A549 (cell line): ENCODE measurements around the gene DCAF6. TPM values are rescaled to one million over a fixed set of nuclear protein-coding genes. Genes with fewer than 3 reads are reported as not detected.
"Not testable (repeated sequence)": the region's sequence is repeated elsewhere in the genome, so short reads cannot be mapped to it uniquely, and the experiment has no call there.

Source experiments
- ATAC-seq, 2 experiments: fragments of 200-7000 bp in 1 of 2; fragments of >200 bp in 1 of 2; cut with Nextera tagmentation in 1 of 2; cut with Tn5 transposase in 1 of 2; 3 replicates each; pipeline versions ENCODE4 v1.8.0 to v1.9.1; 2018 to 2020; ENCODE audit warnings: mild to moderate bottlenecking in 1 of 2, moderate library complexity in 1 of 2
- CTCF ChIA-PET: fragments of 300-600 bp; sonication (Branson Sonifier 250); formaldehyde crosslinking; extraction: SDS; loops from one replicate; lab custom pipeline; 2021; ENCODE audit warnings: antibody characterized with exemption, inconsistent platforms; lab: Yijun Ruan, JAX
- POLR2A ChIA-PET: fragments of 350-600 bp; formaldehyde crosslinking; extraction: SDS; loops from one replicate; lab custom pipeline; 2021; ENCODE audit warnings: antibody characterized with exemption, inconsistent platforms; lab: Yijun Ruan, JAX
- DNase-seq, 2 experiments: peaks; one replicate each; pipeline versions ENCODE4 v3.0.0 to v3.0.0-alpha.2; 2011 to 2016; ENCODE audit warnings: low read depth in 1 of 2, low spot score in 1 of 2
- FAIRE-seq: peaks from 2 replicates; lab custom pipeline; 2011; peaks lifted over from hg19 to GRCh38; lab: Jason Lieb, UNC
- H3K27ac ChIP-seq, 2 experiments: fragments of >200 bp; sonication (Bioruptor Twin); formaldehyde crosslinking; 3 replicates each; pipeline ENCODE4 v1.5.1; 2016 to 2017
- H3K4me1 ChIP-seq: fragments of >200 bp; sonication (Bioruptor Twin); formaldehyde crosslinking; 3 replicates; pipeline ENCODE4 v1.6.1; 2016
- H3K4me2 ChIP-seq: fragments of >200 bp; sonication (Bioruptor Twin); formaldehyde crosslinking; 3 replicates; pipeline ENCODE4 v1.6.1; 2016
- H3K4me3 ChIP-seq: fragments of >200 bp; sonication (Bioruptor Twin); formaldehyde crosslinking; 3 replicates; pipeline ENCODE4 v1.5.1; 2016
- H3K9me3 ChIP-seq: fragments of >200 bp; sonication (Bioruptor Twin); formaldehyde crosslinking; 3 replicates; pipeline ENCODE4 v1.6.1; 2016
- CBX2 ChIP-seq: fragments of 200-600 bp; sonication (generic); IDR thresholded peaks from 2 replicates; pipeline ENCODE4 v1.6.1; 2016; ENCODE audit warnings: low read depth, mild to moderate bottlenecking, borderline replicate concordance
- CBX8 ChIP-seq: fragments of 200-600 bp; sonication (generic); IDR thresholded peaks from 2 replicates; pipeline ENCODE4 v1.6.1; 2016
- CHD4 ChIP-seq: fragments of 200-600 bp; sonication (generic); IDR thresholded peaks from 2 replicates; pipeline ENCODE4 v1.6.1; 2016; ENCODE audit warnings: antibody characterized with exemption, mild to moderate bottlenecking, borderline replicate concordance
- CTCF ChIP-seq: fragments of >200 bp; sonication (Bioruptor Twin); formaldehyde crosslinking; IDR thresholded peaks from 3 replicates; pipeline ENCODE4 v1.5.1; 2016
- E2F6 ChIP-seq: IDR thresholded peaks from 2 replicates; pipeline ENCODE4 v1.6.1; 2012; ENCODE audit warnings: low read depth, borderline replicate concordance
- EHF ChIP-seq: fragments of 250-450 bp; sonication (Bioruptor Pico); IDR thresholded peaks from 2 replicates; pipeline ENCODE4 v1.5.0; 2020; ENCODE audit warnings: mild to moderate bottlenecking
- EP300 ChIP-seq, 2 experiments: fragments of >200 bp; sonication (Bioruptor Twin); formaldehyde crosslinking; IDR thresholded peaks; 2 replicates in 1 of 2; 3 replicates in 1 of 2; pipeline ENCODE4 v1.6.1; 2016 to 2017
- ESRRA ChIP-seq: fragments of 150-350 bp; IDR thresholded peaks from 2 replicates; pipeline ENCODE4 v1.6.1; 2014; ENCODE audit warnings: mild to moderate bottlenecking, low read length, borderline replicate concordance
- GATA3 ChIP-seq: IDR thresholded peaks from 2 replicates; pipeline ENCODE4 v1.6.1; 2012; ENCODE audit warnings: borderline replicate concordance
- HDAC2 ChIP-seq: fragments of 200-600 bp; sonication (generic); IDR thresholded peaks from 2 replicates; pipeline ENCODE4 v1.6.1; 2016
- HEYL ChIP-seq: fragments of 250-450 bp; sonication (Bioruptor Pico); IDR thresholded peaks from 2 replicates; pipeline ENCODE4 v1.8.0; 2021; ENCODE audit warnings: mild to moderate bottlenecking, moderate library complexity
- JUN ChIP-seq, 2 experiments: fragments of >200 bp; sonication (Bioruptor Twin); formaldehyde crosslinking; IDR thresholded peaks; 2 replicates in 1 of 2; 3 replicates in 1 of 2; pipeline ENCODE4 v1.6.1; 2016 to 2017
- KDM1A ChIP-seq: fragments of 200-600 bp; sonication (generic); IDR thresholded peaks from 2 replicates; pipeline ENCODE4 v1.6.1; 2016; ENCODE audit warnings: low read depth, mild to moderate bottlenecking
- NR3C1 ChIP-seq: fragments of >200 bp; sonication (Bioruptor Twin); formaldehyde crosslinking; IDR thresholded peaks from 3 replicates; pipeline ENCODE4 v1.6.1; 2017
- POLR2A ChIP-seq: IDR thresholded peaks from 2 replicates; pipeline ENCODE4 v1.6.1; 2012; ENCODE audit warnings: mild to moderate bottlenecking, low read length
- RAD21 ChIP-seq, 2 experiments: fragments of >200 bp in 1 of 2; sonication (Bioruptor Twin) in 1 of 2; formaldehyde crosslinking in 1 of 2; IDR thresholded peaks in 1 of 2; conservative IDR thresholded peaks in 1 of 2; 2 replicates in 1 of 2; 3 replicates in 1 of 2; pipeline ENCODE4 v1.6.1; 2012 to 2018; ENCODE audit warnings: inconsistent platforms in 1 of 2
- RARB ChIP-seq: fragments of 250-450 bp; sonication (Bioruptor Pico); IDR thresholded peaks from 2 replicates; pipeline ENCODE4 v1.8.0; 2021; ENCODE audit warnings: mild to moderate bottlenecking, moderate library complexity
- TFCP2L1 ChIP-seq: fragments of 250-450 bp; sonication (Bioruptor Pico); IDR thresholded peaks from 2 replicates; pipeline ENCODE4 v1.5.0; 2021; ENCODE audit warnings: mild to moderate bottlenecking
- TP53 ChIP-seq: fragments of 250-450 bp; sonication (Bioruptor Pico); IDR thresholded peaks from 2 replicates; pipeline ENCODE4 v1.5.0; 2021; ENCODE audit warnings: mild to moderate bottlenecking, moderate library complexity
- ZC3H11A ChIP-seq: fragments of 450-650 bp; IDR thresholded peaks from 2 replicates; pipeline ENCODE4 v1.6.1; 2014; ENCODE audit warnings: antibody characterized with exemption, mild to moderate bottlenecking
- ZFP36 ChIP-seq: fragments of 450-650 bp; IDR thresholded peaks from 2 replicates; pipeline ENCODE4 v1.6.1; 2014; ENCODE audit warnings: borderline replicate concordance; ENCODE audit not compliant: partially characterized antibody
- ZNF302 ChIP-seq: fragments of 250-450 bp; sonication (Bioruptor Pico); IDR thresholded peaks from 2 replicates; pipeline ENCODE4 v1.9.0; 2021; ENCODE audit warnings: inconsistent platforms, mild to moderate bottlenecking, moderate library complexity
- WGBS: methylation state at CpG from one replicate; pipeline ENCODE4 v1.1.6; 2017; ENCODE audit errors: missing lambda C conversion rate; 5-methylcytosine and 5-hydroxymethylcytosine counted together
- polyA plus RNA-seq, 4 experiments: library from polyadenylated mRNA; depleted of rRNA in 3 of 4; stranded (reverse); fragments of >200 nt; fragmentation: RNase III in 1 of 4; extraction: RNeasy Plus Mini Kit Qiagen cat#74134 plus additional on column Dnase treatment in 1 of 4; gene quantifications; 2 replicates in 3 of 4; 3 replicates in 1 of 4; pipeline ENCODE4 v1.2.3, GENCODE V29; 2011 to 2017
- TF ChIP-seq, protein P1 (sequence below): fragments of 250-450 bp; sonication (Bioruptor Pico); IDR thresholded peaks from 2 replicates; pipeline ENCODE4 v1.5.0; 2020; ENCODE audit warnings: low read depth, mild to moderate bottlenecking, moderate library complexity
- TF ChIP-seq, protein P2 (sequence below): fragments of 450-650 bp; IDR thresholded peaks from 2 replicates; pipeline ENCODE4 v1.6.1; 2014; ENCODE audit warnings: antibody characterized with exemption
- TF ChIP-seq, protein P3 (sequence below): fragments of >200 bp; sonication (Bioruptor Twin); formaldehyde crosslinking; IDR thresholded peaks from 2 replicates; pipeline ENCODE4 v1.6.1; 2016
- TF ChIP-seq, protein P4 (sequence below): fragments of 150-350 bp; IDR thresholded peaks from 2 replicates; pipeline ENCODE4 v1.6.1; 2014; ENCODE audit warnings: low read depth, mild to moderate bottlenecking, low read length

The DCAF6 gene
- polyA plus RNA-seq, 2 of the 4 experiments (the other 2 are of a cell fraction): 39.9 to 74.7 TPM

DNA sequence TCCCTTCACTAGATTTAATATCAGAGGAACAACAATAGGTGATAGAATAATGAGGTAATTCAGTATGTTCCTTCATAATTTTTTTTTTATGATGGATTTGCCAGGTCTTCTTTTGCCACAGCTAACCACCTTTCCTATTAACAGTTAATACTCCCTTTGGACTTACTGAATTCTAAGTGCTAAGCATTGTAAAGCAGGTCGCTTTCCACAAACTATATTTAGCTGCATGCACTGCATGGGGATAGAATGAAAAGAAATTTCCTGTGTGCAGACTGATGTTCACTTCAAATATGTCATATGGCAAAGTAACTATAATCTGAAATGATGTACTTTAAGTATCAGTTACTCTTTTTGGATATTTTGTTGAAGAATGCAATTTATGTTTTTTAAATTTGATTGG is 114.4 kb downstream of the DCAF6 start:
- H3K27ac ChIP-seq: no peak overlapping the region
- FAIRE-seq (no peak), DNase-seq (no peak), ATAC-seq (no peak)
- 97% methylated on average over 1 of the region's 1 CpG for WGBS
- H3K4me3 ChIP-seq: no peak overlapping the region
- ChIA-PET CTCF (interaction anchor here (1.2 kb wide), 2 partner anchors 31 to 147 kb away, joined by 3 to 4 read pairs; no protein-coding TSS in a partner anchor), POLR2A (no interaction called here)
- H3K4me2 ChIP-seq: no peak overlapping the region
- H3K4me1 ChIP-seq: 0 out of 3 replicates have a peak, but pooled peaks cover 5% of the 10 kb centered on the region
- no peaks in the 10 kb centered on the region for H3K9me3 ChIP-seq
- TF ChIP-seq POLR2A: no peak
- no peak for TF ChIP-seq KDM1A
- TF ChIP-seq, protein P1, sequence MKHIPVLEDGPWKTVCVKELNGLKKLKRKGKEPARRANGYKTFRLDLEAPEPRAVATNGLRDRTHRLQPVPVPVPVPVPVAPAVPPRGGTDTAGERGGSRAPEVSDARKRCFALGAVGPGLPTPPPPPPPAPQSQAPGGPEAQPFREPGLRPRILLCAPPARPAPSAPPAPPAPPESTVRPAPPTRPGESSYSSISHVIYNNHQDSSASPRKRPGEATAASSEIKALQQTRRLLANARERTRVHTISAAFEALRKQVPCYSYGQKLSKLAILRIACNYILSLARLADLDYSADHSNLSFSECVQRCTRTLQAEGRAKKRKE (CRISPR knock-in tag): no peak
- TF ChIP-seq, protein P2, sequence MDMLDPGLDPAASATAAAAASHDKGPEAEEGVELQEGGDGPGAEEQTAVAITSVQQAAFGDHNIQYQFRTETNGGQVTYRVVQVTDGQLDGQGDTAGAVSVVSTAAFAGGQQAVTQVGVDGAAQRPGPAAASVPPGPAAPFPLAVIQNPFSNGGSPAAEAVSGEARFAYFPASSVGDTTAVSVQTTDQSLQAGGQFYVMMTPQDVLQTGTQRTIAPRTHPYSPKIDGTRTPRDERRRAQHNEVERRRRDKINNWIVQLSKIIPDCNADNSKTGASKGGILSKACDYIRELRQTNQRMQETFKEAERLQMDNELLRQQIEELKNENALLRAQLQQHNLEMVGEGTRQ: no peak
- TF ChIP-seq HEYL (CRISPR knock-in tag): no peak

DNA sequence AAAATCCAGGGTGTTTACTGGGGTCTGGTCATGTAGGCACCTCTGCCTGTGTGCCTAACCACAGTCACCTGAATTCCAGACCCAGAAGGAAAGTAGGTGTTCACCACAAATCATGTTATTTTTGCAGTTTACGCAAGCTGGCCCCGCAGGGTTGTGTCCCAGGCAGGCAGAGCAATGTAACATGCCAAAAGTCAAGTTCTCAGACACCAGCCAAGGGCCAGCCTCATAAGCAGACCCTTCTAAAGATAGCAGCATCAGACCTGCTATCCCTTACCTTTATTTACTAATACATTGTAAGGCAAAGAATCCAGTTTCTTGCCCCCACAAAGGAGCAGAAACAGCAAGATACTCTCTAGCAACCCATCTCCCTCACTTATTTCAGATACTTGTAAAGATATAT is 117.2 kb downstream of the DCAF6 start:
- no peak for ATAC-seq

GRCh38 chr1:168054117-168054516 is 117.6 kb downstream of the DCAF6 start:
- FAIRE-seq (no peak), ATAC-seq (no peak), DNase-seq (no peak)
- H3K4me3 ChIP-seq: no peak overlapping the region
- CTCF ChIA-PET: no interaction called here
- 95% methylated on average over 3 of the region's 3 CpGs for WGBS
- POLR2A ChIA-PET: no interaction called here
- no peak overlapping the region for H3K4me2 ChIP-seq
- H3K9me3 ChIP-seq: no peaks in the 10 kb centered on the region
- no peaks in the 10 kb centered on the region for H3K4me1 ChIP-seq
- H3K27ac ChIP-seq: no peak overlapping the region
- TF ChIP-seq TP53 (CRISPR knock-in tag): no peak
- no peak for TF ChIP-seq KDM1A
- no peak for TF ChIP-seq GATA3
- TF ChIP-seq, protein P3, sequence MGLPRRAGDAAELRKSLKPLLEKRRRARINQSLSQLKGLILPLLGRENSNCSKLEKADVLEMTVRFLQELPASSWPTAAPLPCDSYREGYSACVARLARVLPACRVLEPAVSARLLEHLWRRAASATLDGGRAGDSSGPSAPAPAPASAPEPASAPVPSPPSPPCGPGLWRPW: no peak
- no peak for TF ChIP-seq EP300 (IDR thresholded peaks at IDR 0.05)
- no peak for TF ChIP-seq CTCF

More for the DNA sequence above, 117.2 kb downstream of the DCAF6 start:
- FAIRE-seq (no peak), DNase-seq (no peak)
- 81% methylated on average over 2 of the region's 2 CpGs for WGBS
- POLR2A ChIA-PET: no interaction called here
- no peaks in the 10 kb centered on the region for H3K9me3 ChIP-seq
- TF ChIP-seq, protein P4, sequence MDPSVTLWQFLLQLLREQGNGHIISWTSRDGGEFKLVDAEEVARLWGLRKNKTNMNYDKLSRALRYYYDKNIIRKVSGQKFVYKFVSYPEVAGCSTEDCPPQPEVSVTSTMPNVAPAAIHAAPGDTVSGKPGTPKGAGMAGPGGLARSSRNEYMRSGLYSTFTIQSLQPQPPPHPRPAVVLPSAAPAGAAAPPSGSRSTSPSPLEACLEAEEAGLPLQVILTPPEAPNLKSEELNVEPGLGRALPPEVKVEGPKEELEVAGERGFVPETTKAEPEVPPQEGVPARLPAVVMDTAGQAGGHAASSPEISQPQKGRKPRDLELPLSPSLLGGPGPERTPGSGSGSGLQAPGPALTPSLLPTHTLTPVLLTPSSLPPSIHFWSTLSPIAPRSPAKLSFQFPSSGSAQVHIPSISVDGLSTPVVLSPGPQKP: no peak
- TF ChIP-seq ESRRA (no peak), EHF (CRISPR knock-in tag) (no peak), RARB (no peak), CBX2 (no peak), NR3C1 (no peak), EP300 (IDR thresholded peaks at IDR 0.05) (no peak), RAD21 (conservative IDR thresholded peaks at IDR 0.05 in 1 of 2, IDR thresholded peaks at IDR 0.05 in 1 of 2) (no peak), ZNF302 (no peak), CBX8 (no peak), ZC3H11A (no peak), TFCP2L1 (CRISPR knock-in tag) (no peak), ZFP36 (no peak), CHD4 (no peak), E2F6 (no peak), JUN (IDR thresholded peaks at IDR 0.05) (no peak), KDM1A (no peak), HDAC2 (no peak)
- TF ChIP-seq, all 56 proteins: peak for 0
- Histone ChIP-seq H3K27ac (no peak overlapping the region), H3K4me3 (no peak overlapping the region), H3K4me1 (no peaks in the 10 kb centered on the region), H3K4me2 (no peak overlapping the region)
- CTCF ChIA-PET: interaction anchor here (0.9 kb wide), 1 partner anchor 61 kb away, joined by 3 read pairs; no protein-coding TSS in a partner anchor

DNA sequence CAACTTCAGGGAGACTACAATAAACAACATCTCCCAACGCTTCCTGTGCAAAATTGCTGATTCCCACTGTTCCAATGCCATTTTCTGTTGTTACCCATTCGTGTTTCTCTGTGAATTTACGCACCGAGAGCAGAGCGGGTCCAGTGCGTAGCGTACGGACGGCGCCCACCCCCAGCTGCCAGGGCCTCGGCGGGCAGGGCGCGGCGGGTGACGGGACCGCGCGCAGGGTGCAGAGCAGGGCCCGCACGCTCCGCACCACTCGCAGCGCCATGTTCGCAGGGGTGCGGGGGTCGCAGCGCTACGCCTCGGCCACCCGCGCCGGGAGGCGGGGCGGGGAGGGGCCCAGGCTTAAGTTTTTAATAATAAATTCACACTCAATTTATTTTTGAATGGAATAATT is 119.7 kb downstream of the DCAF6 start:
- H3K9me3 ChIP-seq, H3K4me3 ChIP-seq, H3K4me1 ChIP-seq, POLR2A ChIA-PET, H3K27ac ChIP-seq, H3K4me2 ChIP-seq, FAIRE-seq, DNase-seq, CTCF ChIA-PET: not testable (repeated sequence)
- ATAC-seq: peak; percentile 71 to 99
- 90% methylated on average over 35 of the region's 35 CpGs for WGBS
